Measurements from ENCODE around the gene ABCG2.
A peak's percentile ranks its signal among the peaks of the same experiment; 100 is the strongest.

Gene ABCG2

GRCh38 chr4:88158489-88159228 is at the start of gene ABCG2:
ABCG2 (minus strand) TSS chr4:88158639; CDS start chr4:88139995, 18,644 bp downstream.
- FAIRE-seq, result no peak

- no peak for FAIRE-seq
Measured at GRCh38 chr4:88208156-88208555, 49.7 kb upstream of the ABCG2 start.

GRCh38 chr4:88207171-88207570 is 48.7 kb upstream of the ABCG2 start:
- no peak for FAIRE-seq

- peak; percentile 49 for FAIRE-seq
Measured at GRCh38 chr4:88204882-88205281, 46.4 kb upstream of the ABCG2 start.

- FAIRE-seq, result no peak
Measured at GRCh38 chr4:88202443-88202842, 44.0 kb upstream of the ABCG2 start.

GRCh38 chr4:88200186-88200585 is 41.7 kb upstream of the ABCG2 start:
- no peak for FAIRE-seq

GRCh38 chr4:88196523-88197185 is 38.2 kb upstream of the ABCG2 start:
- peak; percentile 36 for FAIRE-seq

GRCh38 chr4:88196013-88196365 is 37.5 kb upstream of the ABCG2 start:
- FAIRE-seq, result no peak

GRCh38 chr4:88195328-88196012 is 37.0 kb upstream of the ABCG2 start:
- no peak for FAIRE-seq

GRCh38 chr4:88191404-88191803 is 33.0 kb upstream of the ABCG2 start:
- no peak for FAIRE-seq

- FAIRE-seq, result no peak
Measured at GRCh38 chr4:88189881-88190585, 31.6 kb upstream of the ABCG2 start.

- FAIRE-seq, result no peak
Measured at GRCh38 chr4:88189418-88189738, 30.9 kb upstream of the ABCG2 start.

- FAIRE-seq, result no peak
Measured at GRCh38 chr4:88188738-88189417, 30.4 kb upstream of the ABCG2 start.

GRCh38 chr4:88187766-88188165 is 29.3 kb upstream of the ABCG2 start:
- FAIRE-seq, result no peak

- FAIRE-seq, result no peak
Measured at GRCh38 chr4:88185906-88186305, 27.5 kb upstream of the ABCG2 start.

- FAIRE-seq, result no peak
Measured at GRCh38 chr4:88179261-88179660, 20.8 kb upstream of the ABCG2 start.

GRCh38 chr4:88178626-88179231 is 20.3 kb upstream of the ABCG2 start:
- FAIRE-seq, result no peak

- FAIRE-seq, result no peak
Measured at GRCh38 chr4:88177983-88178625, 19.7 kb upstream of the ABCG2 start.

- no peak for FAIRE-seq
Measured at GRCh38 chr4:88172987-88173386, 14.5 kb upstream of the ABCG2 start.

- FAIRE-seq, result no peak
Measured at GRCh38 chr4:88171206-88171605, 12.8 kb upstream of the ABCG2 start.

- FAIRE-seq, result no peak
Measured at GRCh38 chr4:88169298-88169697, 10.9 kb upstream of the ABCG2 start.

GRCh38 chr4:88166608-88167007 is 8.2 kb upstream of the ABCG2 start:
- no peak for FAIRE-seq

All from islet of Langerhans (tissue), 1 donor.